Glutamatergic neuron (in vitro differentiated cells): Measurements from ENCODE around the gene POLD2. TPM values are rescaled to one million over a fixed set of nuclear protein-coding genes. Genes with fewer than 3 reads are reported as not detected.

Source experiments
- DNase-seq: peaks from one replicate; pipeline ENCODE4 v3.0.0; 2022
- H3K27ac Mint-ChIP-seq: one replicate; pipeline ENCODE4 v1.8.0; 2020; ENCODE audit warnings: mild to moderate bottlenecking, mixed read lengths, inconsistent platforms; ENCODE audit not compliant: unreplicated experiment
- H3K27me3 Mint-ChIP-seq: one replicate; pipeline ENCODE4 v1.8.0; 2020; ENCODE audit warnings: mild to moderate bottlenecking, moderate library complexity, mixed read lengths, inconsistent platforms; ENCODE audit not compliant: unreplicated experiment
- H3K36me3 Mint-ChIP-seq: one replicate; pipeline ENCODE4 v1.8.0; 2020; ENCODE audit warnings: mild to moderate bottlenecking, mixed read lengths, inconsistent platforms; ENCODE audit not compliant: unreplicated experiment
- H3K4me1 Mint-ChIP-seq: one replicate; pipeline ENCODE4 v1.8.0; 2020; ENCODE audit warnings: mild to moderate bottlenecking, low read depth, mixed read lengths, inconsistent platforms; ENCODE audit not compliant: unreplicated experiment
- H3K4me3 Mint-ChIP-seq: one replicate; pipeline ENCODE4 v1.8.0; 2020; ENCODE audit warnings: mild to moderate bottlenecking, mixed read lengths, inconsistent platforms; ENCODE audit not compliant: unreplicated experiment
- H3K9me3 Mint-ChIP-seq: one replicate; pipeline ENCODE4 v1.8.0; 2020; ENCODE audit warnings: mild to moderate bottlenecking, moderate library complexity, mixed read lengths, inconsistent platforms; ENCODE audit not compliant: unreplicated experiment
- CTCF ChIP-seq: fragments of 200-600 bp; sonication (generic); IDR thresholded peaks from one replicate; pipeline ENCODE4 v1.5.0; 2021; ENCODE audit not compliant: partially characterized antibody, unreplicated experiment
- total RNA-seq: library from RNA; stranded (reverse); fragmentation: NEBNext Ultra II Directional; extraction: Animal tissue kit (Norgen Biotek cat#: 25700); gene quantifications from one replicate; pipeline ENCODE4 v1.2.1, GENCODE V29; 2021; ENCODE audit not compliant: unreplicated experiment

The POLD2 gene
- total RNA-seq, 1 donor from 2014 or later: 71.2 TPM

GRCh38 chr7:44079331-44080021 is 43.9 kb downstream of the POLD2 start:
- H3K27ac Mint-ChIP-seq: no peak overlapping the region
- H3K4me1 Mint-ChIP-seq: peaks cover 5% of the 10 kb centered on the region
- H3K9me3 Mint-ChIP-seq: peaks cover 9% of the 10 kb centered on the region
- no peak for TF ChIP-seq CTCF
- peaks cover 6% of the 10 kb centered on the region for H3K36me3 Mint-ChIP-seq
- peak; percentile 6 for DNase-seq
- H3K27me3 Mint-ChIP-seq: peaks cover 6% of the 10 kb centered on the region
- H3K4me3 Mint-ChIP-seq: no peak overlapping the region

- peaks cover 6% of the 10 kb centered on the region for H3K27me3 Mint-ChIP-seq
- no peak for DNase-seq
- H3K4me3 Mint-ChIP-seq: no peak overlapping the region
- peaks cover 5% of the 10 kb centered on the region for H3K4me1 Mint-ChIP-seq
- no peak for TF ChIP-seq CTCF
- peaks cover 9% of the 10 kb centered on the region for H3K9me3 Mint-ChIP-seq
- peaks cover 6% of the 10 kb centered on the region for H3K36me3 Mint-ChIP-seq
- no peak overlapping the region for H3K27ac Mint-ChIP-seq
Measured at GRCh38 chr7:44078521-44078920, 44.8 kb downstream of the POLD2 start.

- H3K9me3 Mint-ChIP-seq: peaks cover 6% of the 10 kb centered on the region
- no peak overlapping the region for H3K27ac Mint-ChIP-seq
- no peak for TF ChIP-seq CTCF
- H3K36me3 Mint-ChIP-seq: peaks cover 6% of the 10 kb centered on the region
- peaks cover 6% of the 10 kb centered on the region for H3K27me3 Mint-ChIP-seq
- DNase-seq: no peak
- no peak overlapping the region for H3K4me3 Mint-ChIP-seq
- H3K4me1 Mint-ChIP-seq: peaks cover 5% of the 10 kb centered on the region
Measured at GRCh38 chr7:44077681-44078091, 45.7 kb downstream of the POLD2 start.

GRCh38 chr7:44077061-44077460 is 46.3 kb downstream of the POLD2 start:
- TF ChIP-seq CTCF: no peak
- H3K4me1 Mint-ChIP-seq: peaks cover 6% of the 10 kb centered on the region
- peaks cover 8% of the 10 kb centered on the region for H3K27me3 Mint-ChIP-seq
- no peak for DNase-seq
- H3K4me3 Mint-ChIP-seq: no peak overlapping the region
- H3K36me3 Mint-ChIP-seq: peaks cover 6% of the 10 kb centered on the region
- H3K27ac Mint-ChIP-seq: no peak overlapping the region
- peaks cover 10% of the 10 kb centered on the region for H3K9me3 Mint-ChIP-seq

GRCh38 chr7:44076101-44076895 is 47.0 kb downstream of the POLD2 start:
- TF ChIP-seq CTCF: no peak
- peaks cover 8% of the 10 kb centered on the region for H3K27me3 Mint-ChIP-seq
- no peak overlapping the region for H3K27ac Mint-ChIP-seq
- peaks cover 6% of the 10 kb centered on the region for H3K36me3 Mint-ChIP-seq
- H3K4me3 Mint-ChIP-seq: no peak overlapping the region
- DNase-seq: no peak
- peaks cover 12% of the 10 kb centered on the region for H3K9me3 Mint-ChIP-seq
- H3K4me1 Mint-ChIP-seq: peaks cover 5% of the 10 kb centered on the region
